Neural cell (in vitro differentiated cells): ENCODE data around the gene RBM34. TPM values are rescaled to one million over a fixed set of nuclear protein-coding genes. Genes with fewer than 3 reads are reported as not detected.

Experiments
- H2AFZ ChIP-seq: fragments of 200-600, 300-800 bp; sonication (generic), shearing (Covaris generic); 2 replicates; pipeline ENCODE4 v1.6.0; 2014; ENCODE audit warnings: low read depth, mild to moderate bottlenecking, antibody characterized with exemption, low read length, moderate library complexity
- H3F3A ChIP-seq: fragments of 200-600 bp; shearing (Covaris generic); 2 replicates; pipeline ENCODE4 v1.6.1; 2016; ENCODE audit warnings: mild to moderate bottlenecking, moderate library complexity, mixed read lengths, antibody characterized with exemption, low read length; ENCODE audit not compliant: insufficient read depth, poor library complexity, severe bottlenecking
- H3K27ac ChIP-seq: fragments of 200-600, 300-800 bp; sonication (generic), shearing (Covaris generic); 2 replicates; pipeline ENCODE4 v1.5.1; 2014; ENCODE audit warnings: mild to moderate bottlenecking, low read length, moderate library complexity
- H3K27me3 ChIP-seq: fragments of 300-800, 200-600 bp; sonication (generic), shearing (Covaris generic); 2 replicates; pipeline ENCODE4 v1.6.0; 2014; ENCODE audit warnings: mild to moderate bottlenecking, low read depth, low read length, moderate library complexity; ENCODE audit not compliant: insufficient read depth
- H3K36me3 ChIP-seq: fragments of 300-800, 200-600 bp; sonication (generic), shearing (Covaris generic); 2 replicates; pipeline ENCODE4 v1.5.1; 2014; ENCODE audit warnings: mild to moderate bottlenecking, antibody characterized with exemption, low read length, moderate library complexity; ENCODE audit not compliant: insufficient read depth
- H3K4me2 ChIP-seq: fragments of 300-800, 200-600 bp; sonication (generic), shearing (Covaris generic); 2 replicates; pipeline ENCODE4 v1.6.0; 2014; ENCODE audit warnings: mild to moderate bottlenecking, low read length
- H3K4me3 ChIP-seq: fragments of 300-800, 200-600 bp; sonication (generic), shearing (Covaris generic); 2 replicates; pipeline ENCODE4 v1.5.1; 2014; ENCODE audit warnings: mild to moderate bottlenecking, low read length, moderate library complexity
- H3K79me2 ChIP-seq: fragments of 200-600 bp; shearing (Covaris generic); replicated peaks from 2 replicates; pipeline ENCODE4 v1.6.0; 2014; ENCODE audit warnings: mild to moderate bottlenecking, low read length, moderate library complexity; ENCODE audit not compliant: insufficient read depth
- H3K9ac ChIP-seq: fragments of 300-800, 200-600 bp; sonication (generic), shearing (Covaris generic); 2 replicates; pipeline ENCODE4 v1.6.1; 2016; ENCODE audit warnings: mild to moderate bottlenecking, low read length, mixed read lengths
- H3K9me2 ChIP-seq: fragments of 200-600 bp; shearing (Covaris generic); 2 replicates; pipeline ENCODE4 v1.6.1; 2016; ENCODE audit warnings: mild to moderate bottlenecking, low read length, mixed read lengths; ENCODE audit not compliant: insufficient read depth
- H3K9me3 ChIP-seq: fragments of 200-600, 300-800 bp; sonication (generic), shearing (Covaris generic); 2 replicates; pipeline ENCODE4 v1.6.1; 2016; ENCODE audit warnings: mild to moderate bottlenecking, mixed run types, low read length, moderate library complexity, mixed read lengths
- H4K20me1 ChIP-seq: fragments of 200-600 bp; shearing (Covaris generic); 2 replicates; pipeline ENCODE4 v1.6.1; 2016; ENCODE audit warnings: mild to moderate bottlenecking, mixed run types; ENCODE audit not compliant: insufficient read depth
- EP300 ChIP-seq: fragments of 450-650 bp; conservative IDR thresholded peaks from 2 replicates; pipeline ENCODE4 v1.6.1; 2014; ENCODE audit warnings: antibody characterized with exemption, mild to moderate bottlenecking, moderate library complexity; ENCODE audit not compliant: poor library complexity, severe bottlenecking
- EZH2 ChIP-seq: fragments of 200-600, 300-800 bp; shearing (Covaris generic), sonication (generic); IDR thresholded peaks from 2 replicates; pipeline ENCODE4 v1.6.1; 2014; ENCODE audit warnings: antibody characterized with exemption, low read length, borderline replicate concordance, mild to moderate bottlenecking; ENCODE audit not compliant: insufficient read depth, poor library complexity, severe bottlenecking
- MXI1 ChIP-seq: fragments of 450-650 bp; conservative IDR thresholded peaks from 2 replicates; pipeline ENCODE4 v1.6.1; 2014; ENCODE audit warnings: antibody characterized with exemption, mild to moderate bottlenecking; ENCODE audit not compliant: poor library complexity, severe bottlenecking
- POLR2AphosphoS5 ChIP-seq: IDR thresholded peaks from 2 replicates; pipeline ENCODE4 v1.6.1; 2012
- RAD21 ChIP-seq: fragments of 450-650 bp; conservative IDR thresholded peaks from 2 replicates; pipeline ENCODE4 v1.6.1; 2014; ENCODE audit warnings: antibody characterized with exemption, mild to moderate bottlenecking, moderate library complexity
- SMC3 ChIP-seq: fragments of 450-650 bp; conservative IDR thresholded peaks from 2 replicates; pipeline ENCODE4 v1.6.1; 2014; ENCODE audit warnings: antibody characterized with exemption, mild to moderate bottlenecking, moderate library complexity; ENCODE audit not compliant: poor library complexity
- TAF1 ChIP-seq: IDR thresholded peaks from 2 replicates; pipeline ENCODE4 v1.6.1; 2012; ENCODE audit warnings: low read depth
- polyA plus RNA-seq: library from polyadenylated mRNA; depleted of rRNA; stranded (reverse); fragments of >200 nt; gene quantifications from 2 replicates; pipeline ENCODE4 v1.2.3, GENCODE V29; 2014
- TF ChIP-seq, protein P1 (sequence below): fragments of 450-650 bp; IDR thresholded peaks from 2 replicates; pipeline ENCODE4 v1.5.1; 2014; ENCODE audit warnings: antibody characterized with exemption, mild to moderate bottlenecking, moderate library complexity; ENCODE audit not compliant: poor library complexity, severe bottlenecking
- TF ChIP-seq, protein P2 (sequence below): IDR thresholded peaks from 2 replicates; pipeline ENCODE4 v1.6.1; 2012; ENCODE audit warnings: borderline replicate concordance

RBM34 gene
- polyA plus RNA-seq, 1 donor from 2014 or later, result 128 TPM

DNA sequence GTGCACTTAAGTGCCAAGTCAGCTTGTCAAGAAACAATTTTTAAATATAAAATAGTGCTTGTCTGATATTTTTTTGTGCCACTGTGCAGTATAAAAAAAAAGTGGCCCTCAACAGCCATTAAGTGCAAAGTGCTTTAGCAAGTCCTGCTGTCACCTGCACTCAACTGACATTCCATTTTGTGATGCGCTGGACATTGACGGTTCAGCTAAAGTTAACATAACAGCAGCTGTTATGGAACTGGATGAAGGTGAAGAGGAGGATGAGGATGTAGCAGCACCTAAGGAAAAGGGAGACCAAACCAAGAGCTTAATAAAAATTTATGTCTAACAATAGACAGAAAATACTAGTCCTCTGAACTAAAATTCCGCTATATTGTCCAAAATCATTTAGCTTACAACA lies 7.3 kb upstream of the RBM34 start:
- Histone ChIP-seq H3K4me2 (no peak overlapping the region), H2AFZ (no peak overlapping the region), H3K36me3 (no peaks in the 10 kb centered on the region), H3K4me3 (no peak overlapping the region), H3K9me3 (no peaks in the 10 kb centered on the region), H3K9me2 (no peaks in the 10 kb centered on the region), H3K79me2 (no peaks in the 10 kb centered on the region), H3K9ac (no peak overlapping the region), H3F3A (no peaks in the 10 kb centered on the region), H3K27ac (no peak overlapping the region), H3K27me3 (no peaks in the 10 kb centered on the region), H4K20me1 (no peaks in the 10 kb centered on the region)
- TF ChIP-seq, protein P1, sequence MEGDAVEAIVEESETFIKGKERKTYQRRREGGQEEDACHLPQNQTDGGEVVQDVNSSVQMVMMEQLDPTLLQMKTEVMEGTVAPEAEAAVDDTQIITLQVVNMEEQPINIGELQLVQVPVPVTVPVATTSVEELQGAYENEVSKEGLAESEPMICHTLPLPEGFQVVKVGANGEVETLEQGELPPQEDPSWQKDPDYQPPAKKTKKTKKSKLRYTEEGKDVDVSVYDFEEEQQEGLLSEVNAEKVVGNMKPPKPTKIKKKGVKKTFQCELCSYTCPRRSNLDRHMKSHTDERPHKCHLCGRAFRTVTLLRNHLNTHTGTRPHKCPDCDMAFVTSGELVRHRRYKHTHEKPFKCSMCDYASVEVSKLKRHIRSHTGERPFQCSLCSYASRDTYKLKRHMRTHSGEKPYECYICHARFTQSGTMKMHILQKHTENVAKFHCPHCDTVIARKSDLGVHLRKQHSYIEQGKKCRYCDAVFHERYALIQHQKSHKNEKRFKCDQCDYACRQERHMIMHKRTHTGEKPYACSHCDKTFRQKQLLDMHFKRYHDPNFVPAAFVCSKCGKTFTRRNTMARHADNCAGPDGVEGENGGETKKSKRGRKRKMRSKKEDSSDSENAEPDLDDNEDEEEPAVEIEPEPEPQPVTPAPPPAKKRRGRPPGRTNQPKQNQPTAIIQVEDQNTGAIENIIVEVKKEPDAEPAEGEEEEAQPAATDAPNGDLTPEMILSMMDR, result no peak
- TF ChIP-seq RAD21 (no peak), SMC3 (no peak), POLR2AphosphoS5 (no peak), MXI1 (no peak), TAF1 (no peak)
- TF ChIP-seq, protein P2, sequence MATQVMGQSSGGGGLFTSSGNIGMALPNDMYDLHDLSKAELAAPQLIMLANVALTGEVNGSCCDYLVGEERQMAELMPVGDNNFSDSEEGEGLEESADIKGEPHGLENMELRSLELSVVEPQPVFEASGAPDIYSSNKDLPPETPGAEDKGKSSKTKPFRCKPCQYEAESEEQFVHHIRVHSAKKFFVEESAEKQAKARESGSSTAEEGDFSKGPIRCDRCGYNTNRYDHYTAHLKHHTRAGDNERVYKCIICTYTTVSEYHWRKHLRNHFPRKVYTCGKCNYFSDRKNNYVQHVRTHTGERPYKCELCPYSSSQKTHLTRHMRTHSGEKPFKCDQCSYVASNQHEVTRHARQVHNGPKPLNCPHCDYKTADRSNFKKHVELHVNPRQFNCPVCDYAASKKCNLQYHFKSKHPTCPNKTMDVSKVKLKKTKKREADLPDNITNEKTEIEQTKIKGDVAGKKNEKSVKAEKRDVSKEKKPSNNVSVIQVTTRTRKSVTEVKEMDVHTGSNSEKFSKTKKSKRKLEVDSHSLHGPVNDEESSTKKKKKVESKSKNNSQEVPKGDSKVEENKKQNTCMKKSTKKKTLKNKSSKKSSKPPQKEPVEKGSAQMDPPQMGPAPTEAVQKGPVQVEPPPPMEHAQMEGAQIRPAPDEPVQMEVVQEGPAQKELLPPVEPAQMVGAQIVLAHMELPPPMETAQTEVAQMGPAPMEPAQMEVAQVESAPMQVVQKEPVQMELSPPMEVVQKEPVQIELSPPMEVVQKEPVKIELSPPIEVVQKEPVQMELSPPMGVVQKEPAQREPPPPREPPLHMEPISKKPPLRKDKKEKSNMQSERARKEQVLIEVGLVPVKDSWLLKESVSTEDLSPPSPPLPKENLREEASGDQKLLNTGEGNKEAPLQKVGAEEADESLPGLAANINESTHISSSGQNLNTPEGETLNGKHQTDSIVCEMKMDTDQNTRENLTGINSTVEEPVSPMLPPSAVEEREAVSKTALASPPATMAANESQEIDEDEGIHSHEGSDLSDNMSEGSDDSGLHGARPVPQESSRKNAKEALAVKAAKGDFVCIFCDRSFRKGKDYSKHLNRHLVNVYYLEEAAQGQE, result no peak

DNA sequence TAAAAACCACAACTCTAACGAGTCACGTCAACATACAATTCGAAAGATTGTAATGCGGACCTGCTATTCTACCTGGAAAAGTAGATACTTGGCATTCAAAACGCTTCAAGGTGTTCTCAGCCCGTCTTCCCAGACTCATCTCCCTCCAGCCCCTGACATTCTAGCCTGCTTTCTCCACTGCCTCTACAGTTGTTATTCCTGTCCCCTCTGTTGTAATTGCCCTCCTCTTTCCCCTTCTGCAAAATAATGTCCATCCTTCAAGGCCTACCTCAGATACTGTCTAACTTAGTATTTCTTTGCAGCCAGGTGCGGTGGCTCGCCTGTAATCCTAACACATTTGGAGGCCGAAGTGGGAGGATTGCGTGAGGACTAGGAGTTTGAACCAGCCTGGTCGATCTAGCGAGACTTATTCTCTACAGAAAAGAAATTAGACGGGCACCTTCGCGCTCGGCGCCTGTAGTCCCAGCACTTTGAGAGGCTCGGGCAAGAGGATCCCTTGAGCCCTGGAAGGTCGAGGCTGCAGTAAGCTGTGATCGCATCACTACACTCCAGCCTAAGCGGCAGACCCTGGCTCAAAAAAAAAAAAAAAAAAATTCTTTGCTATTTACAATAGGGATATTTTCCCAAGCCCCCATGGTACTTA lies 756 bp upstream of the RBM34 start:
- no peaks in the 10 kb centered on the region for H3K27me3 ChIP-seq
- no peaks in the 10 kb centered on the region for H3F3A ChIP-seq
- H3K9me2 ChIP-seq, result no peaks in the 10 kb centered on the region
- no peak for TF ChIP-seq TAF1
- H3K36me3 ChIP-seq, result no peaks in the 10 kb centered on the region
- no peaks in the 10 kb centered on the region for H4K20me1 ChIP-seq
- peak overlapping the region; percentile 78 for H3K4me3 ChIP-seq
- H3K9me3 ChIP-seq, result no peaks in the 10 kb centered on the region
- peaks cover 12% of the 10 kb centered on the region for H3K79me2 ChIP-seq
- peak overlapping the region; percentile 76 for H2AFZ ChIP-seq
- H3K9ac ChIP-seq, result peak overlapping the region; percentile 79
- H3K27ac ChIP-seq, result peak overlapping the region; percentile 84
- peak overlapping the region; percentile 45 for H3K4me2 ChIP-seq

DNA sequence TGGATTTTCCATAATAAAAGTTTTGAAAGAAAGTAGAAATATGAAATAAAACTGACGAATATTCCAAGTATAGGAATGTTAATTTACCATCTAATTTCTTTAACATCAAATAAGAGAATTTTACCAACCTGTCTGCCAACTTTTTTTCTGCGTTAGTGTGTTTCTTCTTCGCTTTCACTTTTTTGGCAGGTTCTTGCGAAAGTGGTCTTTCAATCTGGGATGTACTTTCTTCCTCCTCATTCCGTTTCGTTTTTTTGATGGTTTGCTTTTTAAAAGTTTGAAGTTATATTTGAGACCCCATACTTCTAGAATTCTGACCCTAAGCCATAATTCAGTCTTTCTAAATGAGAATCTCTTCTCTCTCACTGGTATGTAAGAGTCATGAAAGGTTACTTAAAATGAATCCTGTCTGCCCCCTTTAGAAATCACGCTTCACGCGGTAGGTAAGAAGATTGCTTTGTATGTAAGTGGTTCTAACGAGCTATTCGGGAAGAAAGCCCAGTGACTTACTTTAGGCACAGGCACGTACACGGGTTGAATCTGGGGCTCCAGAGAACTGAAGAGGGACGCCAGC lies 580 bp downstream of the RBM34 start:
- H3K9me3 ChIP-seq, result no peaks in the 10 kb centered on the region
- no peaks in the 10 kb centered on the region for H3K27me3 ChIP-seq
- peak overlapping the region; percentile 78 for H3K4me3 ChIP-seq
- TF ChIP-seq, protein P2, result no peak
- no peak for TF ChIP-seq POLR2AphosphoS5
- no peak for TF ChIP-seq EP300
- no peak for TF ChIP-seq TAF1
- no peak for TF ChIP-seq RAD21
- TF ChIP-seq SMC3, result no peak
- TF ChIP-seq, protein P1, result no peak
- TF ChIP-seq EZH2, result no peak
- TF ChIP-seq MXI1, result no peak
- peaks cover 12% of the 10 kb centered on the region for H3K79me2 ChIP-seq
- H3K9me2 ChIP-seq, result no peaks in the 10 kb centered on the region
- H3K9ac ChIP-seq, result peak overlapping the region; percentile 79
- peak overlapping the region; percentile 77 for H3K4me2 ChIP-seq
- no peaks in the 10 kb centered on the region for H3F3A ChIP-seq
- peak overlapping the region; percentile 76 for H2AFZ ChIP-seq
- H3K36me3 ChIP-seq, result no peaks in the 10 kb centered on the region
- peak overlapping the region; percentile 84 for H3K27ac ChIP-seq
- H4K20me1 ChIP-seq, result no peaks in the 10 kb centered on the region
